CD14-positive monocyte (primary cell): Measurements from ENCODE around the gene SH3RF1. TPM values are rescaled to one million over a fixed set of nuclear protein-coding genes. Genes with fewer than 3 reads are reported as not detected.
A peak's percentile ranks its signal among the peaks of the same experiment; 100 is the strongest.

ENCODE experiments used
- DNase-seq, 3 donors: peaks; one replicate each; pipeline ENCODE4 v3.0.0-alpha.2; 2011 to 2022
- H2AFZ ChIP-seq: 2 replicates; pipeline ENCODE4 v1.6.0; 2012; ENCODE audit warnings: mild to moderate bottlenecking, low read depth, low read length, inconsistent platforms; ENCODE audit not compliant: insufficient read depth, poor library complexity, severe bottlenecking
- H3K27ac ChIP-seq, 2 donors: 1 replicate in 1 of 2; 2 replicates in 1 of 2; pipeline ENCODE4 v1.5.1; 2012 to 2013; ENCODE audit warnings: low read length in 2 of 2, control low read depth in 1 of 2, inconsistent platforms in 1 of 2, low read depth in 1 of 2, mild to moderate bottlenecking in 1 of 2
- H3K27me3 ChIP-seq, 2 donors: one replicate each; pipeline versions ENCODE4 v1.6.0 to v1.6.1; 2011 to 2013; ENCODE audit warnings: low read length in 2 of 2; ENCODE audit not compliant: control insufficient read depth in 2 of 2, insufficient read depth in 2 of 2
- H3K36me3 ChIP-seq, 2 donors: replicated peaks in 1 of 2; 1 replicate in 1 of 2; 2 replicates in 1 of 2; pipeline versions ENCODE4 v1.5.1 to v1.6.1; 2012 to 2013; ENCODE audit warnings: low read length in 2 of 2, control low read depth in 1 of 2, inconsistent platforms in 1 of 2, mild to moderate bottlenecking in 1 of 2; ENCODE audit not compliant: insufficient read depth in 2 of 2, control insufficient read depth in 1 of 2
- H3K4me1 ChIP-seq, 2 donors: 1 replicate in 1 of 2; 2 replicates in 1 of 2; pipeline versions ENCODE4 v1.5.1 to v1.6.1; 2012 to 2013; ENCODE audit warnings: low read length in 2 of 2, control low read depth in 1 of 2, inconsistent platforms in 1 of 2, mild to moderate bottlenecking in 1 of 2, moderate library complexity in 1 of 2; ENCODE audit not compliant: insufficient read depth in 2 of 2, control insufficient read depth in 1 of 2
- H3K4me2 ChIP-seq: replicated peaks from 2 replicates; pipeline ENCODE3; 2012; ENCODE audit warnings: low read length, moderate library complexity, mild to moderate bottlenecking; ENCODE audit not compliant: poor library complexity, severe bottlenecking; ENCODE audit errors: extremely low read depth
- H3K4me3 ChIP-seq, 3 experiments: fragments of 200-600 bp in 1 of 3; sonication (generic) in 1 of 3; replicated peaks in 1 of 3; 1 replicate in 2 of 3; 2 replicates in 1 of 3; pipeline ENCODE4 v1.5.1; 2011 to 2013; ENCODE audit warnings: low read length in 3 of 3, mild to moderate bottlenecking in 3 of 3, control low read depth in 2 of 3, low read depth in 2 of 3, inconsistent platforms in 1 of 3, moderate library complexity in 1 of 3
- H3K79me2 ChIP-seq: 2 replicates; pipeline ENCODE4 v1.6.0; 2012; ENCODE audit warnings: mild to moderate bottlenecking, control low read depth, inconsistent platforms, low read length, moderate library complexity; ENCODE audit not compliant: insufficient read depth
- H3K9ac ChIP-seq: 2 replicates; pipeline ENCODE4 v1.6.0; 2017; ENCODE audit warnings: low read length, mild to moderate bottlenecking; ENCODE audit not compliant: insufficient read depth, poor library complexity, severe bottlenecking
- H3K9me3 ChIP-seq, 2 donors: replicated peaks in 1 of 2; 1 replicate in 1 of 2; 2 replicates in 1 of 2; pipeline versions ENCODE4 v1.5.1 to v1.6.1; 2012 to 2013; ENCODE audit warnings: low read length in 2 of 2, control low read depth in 1 of 2; ENCODE audit not compliant: control insufficient read depth in 1 of 2, insufficient read depth in 1 of 2
- H4K20me1 ChIP-seq: 2 replicates; pipeline ENCODE4 v1.6.0; 2012; ENCODE audit warnings: mild to moderate bottlenecking, low read length, control low read depth, moderate library complexity; ENCODE audit not compliant: insufficient read depth
- H3K27ac Mint-ChIP-seq, 7 donors: one replicate each; pipeline ENCODE4 v1.8.0; 2020; ENCODE audit warnings: mild to moderate bottlenecking in 7 of 7, mixed read lengths in 7 of 7, moderate library complexity in 6 of 7, inconsistent platforms in 2 of 7
- H3K27me3 Mint-ChIP-seq, 3 donors: one replicate each; pipeline ENCODE4 v1.8.0; 2021 to 2022; ENCODE audit warnings: low read depth in 3 of 3, mild to moderate bottlenecking in 3 of 3, mixed read lengths in 3 of 3, moderate library complexity in 3 of 3, inconsistent platforms in 1 of 3
- H3K36me3 Mint-ChIP-seq, 2 donors: one replicate each; pipeline ENCODE4 v1.8.0; 2020; ENCODE audit warnings: mixed read lengths in 2 of 2, inconsistent platforms in 1 of 2, mild to moderate bottlenecking in 1 of 2
- H3K4me1 Mint-ChIP-seq: one replicate; pipeline ENCODE4 v1.8.0; 2020; ENCODE audit warnings: mild to moderate bottlenecking, mixed read lengths
- H3K4me3 Mint-ChIP-seq, 2 donors: one replicate each; pipeline ENCODE4 v1.8.0; 2020; ENCODE audit warnings: mild to moderate bottlenecking in 2 of 2, mixed read lengths in 2 of 2, moderate library complexity in 1 of 2
- H3K9me3 Mint-ChIP-seq, 7 donors: one replicate each; pipeline ENCODE4 v1.8.0; 2020 to 2022; ENCODE audit warnings: mixed read lengths in 7 of 7, mild to moderate bottlenecking in 6 of 7, moderate library complexity in 6 of 7, inconsistent platforms in 2 of 7
- CTCF ChIP-seq: fragments of 200-600 bp; IDR thresholded peaks from one replicate; pipeline ENCODE4 v1.8.0; 2022; ENCODE audit warnings: antibody characterized with exemption, mild to moderate bottlenecking
- WGBS: methylation state at CpG from one replicate; pipeline ENCODE4 v1.1.5; 2013; ENCODE audit warnings: missing lambda C conversion rate; ENCODE audit not compliant: insufficient coverage; 5-methylcytosine and 5-hydroxymethylcytosine counted together
- intact Hi-C, 2 donors: fragments of 100-400 bp; cut with micrococcal nuclease; formaldehyde crosslinking; loops; one replicate each; pipeline versions ENCODE4 v1.15.0 to v1.15.1; 2023
- polyA plus RNA-seq, 3 donors: library from polyadenylated mRNA; depleted of rRNA in 1 of 3; unstranded in 2 of 3; stranded (reverse) in 1 of 3; fragments of 300-500 nt in 2 of 3; fragments of >200 nt in 1 of 3; fragmentation: Illumina TruSeq in 2 of 3; gene quantifications; 1 replicate in 2 of 3; 2 replicates in 1 of 3; pipeline ENCODE4 v1.2.3, GENCODE V29; 2012 to 2021

Gene SH3RF1
- polyA plus RNA-seq, 3 donors = 3.1 to 4.7 (median 4.4) TPM

- Histone ChIP-seq H3K36me3 (no peaks in the 10 kb centered on the region), H3K4me1 (peaks cover 13 to 15% of the 10 kb centered on the region in 2 donors), H3K4me2 (no peak overlapping the region), H3K27me3 (no peaks in the 10 kb centered on the region), H3K79me2 (peaks cover 14% of the 10 kb centered on the region), H2AFZ (no peak overlapping the region), H4K20me1 (no peaks in the 10 kb centered on the region), H3K27ac (no peak overlapping the region), H3K9ac (no peak overlapping the region), H3K9me3 (no peaks in the 10 kb centered on the region), H3K4me3 (no peak overlapping the region)
- intact Hi-C loops = no loop called here
- no peak for TF ChIP-seq CTCF
- DNase-seq = no peak
- no CpG with 5 or more reads among the region's 1 CpG for WGBS
- peaks cover 22% of the 10 kb centered on the region for H3K4me1 Mint-ChIP-seq
- no peak overlapping the region for H3K4me3 Mint-ChIP-seq
- H3K27ac Mint-ChIP-seq = peak overlapping the region in 2 of 7 donors; percentile 26 to 45
- peaks cover 0 to 3% (median 1%) of the 10 kb centered on the region in 3 donors for H3K27me3 Mint-ChIP-seq
- H3K36me3 Mint-ChIP-seq = peaks cover 3 to 4% of the 10 kb centered on the region in 2 donors
- H3K9me3 Mint-ChIP-seq = peaks cover 0 to 2% (median 0%) of the 10 kb centered on the region in 7 donors
Measured at GRCh38 chr4:169208516-169208915, 62.2 kb downstream of the SH3RF1 start.

GRCh38 chr4:169208090-169208455, 62.7 kb downstream of the SH3RF1 start:
- intact Hi-C loops = no loop called here
- Histone ChIP-seq H3K9ac (no peak overlapping the region), H3K27ac (no peak overlapping the region), H3K4me1 (peaks cover 13 to 15% of the 10 kb centered on the region in 2 donors), H3K4me2 (no peak overlapping the region), H3K79me2 (peaks cover 14% of the 10 kb centered on the region), H3K4me3 (no peak overlapping the region), H3K27me3 (no peaks in the 10 kb centered on the region), H3K36me3 (no peaks in the 10 kb centered on the region), H3K9me3 (no peaks in the 10 kb centered on the region), H4K20me1 (no peaks in the 10 kb centered on the region), H2AFZ (no peak overlapping the region)
- no peak for TF ChIP-seq CTCF
- no peak overlapping the region for H3K27ac Mint-ChIP-seq
- peaks cover 3 to 4% of the 10 kb centered on the region in 2 donors for H3K36me3 Mint-ChIP-seq
- no peak for DNase-seq
- H3K27me3 Mint-ChIP-seq = peaks cover 0 to 3% (median 1%) of the 10 kb centered on the region in 3 donors
- H3K4me3 Mint-ChIP-seq = no peak overlapping the region
- peaks cover 22% of the 10 kb centered on the region for H3K4me1 Mint-ChIP-seq
- WGBS = 100% methylated on average over 3 of the region's 3 CpGs
- H3K9me3 Mint-ChIP-seq = peaks cover 0 to 2% (median 0%) of the 10 kb centered on the region in 7 donors
